HG03558 (cell line): ENCODE results near the gene NAV2.

Experiments used
- ATAC-seq: cut with Tn5 transposase; IDR thresholded peaks from one replicate; pipeline ENCODE4 v1.9.1; 2021; ENCODE audit warnings: moderate number of reproducible peaks; ENCODE audit not compliant: unreplicated experiment; ENCODE audit errors: extremely low read depth

The NAV2 gene, protein sequence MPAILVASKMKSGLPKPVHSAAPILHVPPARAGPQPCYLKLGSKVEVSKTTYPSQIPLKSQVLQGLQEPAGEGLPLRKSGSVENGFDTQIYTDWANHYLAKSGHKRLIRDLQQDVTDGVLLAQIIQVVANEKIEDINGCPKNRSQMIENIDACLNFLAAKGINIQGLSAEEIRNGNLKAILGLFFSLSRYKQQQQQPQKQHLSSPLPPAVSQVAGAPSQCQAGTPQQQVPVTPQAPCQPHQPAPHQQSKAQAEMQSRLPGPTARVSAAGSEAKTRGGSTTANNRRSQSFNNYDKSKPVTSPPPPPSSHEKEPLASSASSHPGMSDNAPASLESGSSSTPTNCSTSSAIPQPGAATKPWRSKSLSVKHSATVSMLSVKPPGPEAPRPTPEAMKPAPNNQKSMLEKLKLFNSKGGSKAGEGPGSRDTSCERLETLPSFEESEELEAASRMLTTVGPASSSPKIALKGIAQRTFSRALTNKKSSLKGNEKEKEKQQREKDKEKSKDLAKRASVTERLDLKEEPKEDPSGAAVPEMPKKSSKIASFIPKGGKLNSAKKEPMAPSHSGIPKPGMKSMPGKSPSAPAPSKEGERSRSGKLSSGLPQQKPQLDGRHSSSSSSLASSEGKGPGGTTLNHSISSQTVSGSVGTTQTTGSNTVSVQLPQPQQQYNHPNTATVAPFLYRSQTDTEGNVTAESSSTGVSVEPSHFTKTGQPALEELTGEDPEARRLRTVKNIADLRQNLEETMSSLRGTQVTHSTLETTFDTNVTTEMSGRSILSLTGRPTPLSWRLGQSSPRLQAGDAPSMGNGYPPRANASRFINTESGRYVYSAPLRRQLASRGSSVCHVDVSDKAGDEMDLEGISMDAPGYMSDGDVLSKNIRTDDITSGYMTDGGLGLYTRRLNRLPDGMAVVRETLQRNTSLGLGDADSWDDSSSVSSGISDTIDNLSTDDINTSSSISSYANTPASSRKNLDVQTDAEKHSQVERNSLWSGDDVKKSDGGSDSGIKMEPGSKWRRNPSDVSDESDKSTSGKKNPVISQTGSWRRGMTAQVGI (N-terminal part only)

DNA sequence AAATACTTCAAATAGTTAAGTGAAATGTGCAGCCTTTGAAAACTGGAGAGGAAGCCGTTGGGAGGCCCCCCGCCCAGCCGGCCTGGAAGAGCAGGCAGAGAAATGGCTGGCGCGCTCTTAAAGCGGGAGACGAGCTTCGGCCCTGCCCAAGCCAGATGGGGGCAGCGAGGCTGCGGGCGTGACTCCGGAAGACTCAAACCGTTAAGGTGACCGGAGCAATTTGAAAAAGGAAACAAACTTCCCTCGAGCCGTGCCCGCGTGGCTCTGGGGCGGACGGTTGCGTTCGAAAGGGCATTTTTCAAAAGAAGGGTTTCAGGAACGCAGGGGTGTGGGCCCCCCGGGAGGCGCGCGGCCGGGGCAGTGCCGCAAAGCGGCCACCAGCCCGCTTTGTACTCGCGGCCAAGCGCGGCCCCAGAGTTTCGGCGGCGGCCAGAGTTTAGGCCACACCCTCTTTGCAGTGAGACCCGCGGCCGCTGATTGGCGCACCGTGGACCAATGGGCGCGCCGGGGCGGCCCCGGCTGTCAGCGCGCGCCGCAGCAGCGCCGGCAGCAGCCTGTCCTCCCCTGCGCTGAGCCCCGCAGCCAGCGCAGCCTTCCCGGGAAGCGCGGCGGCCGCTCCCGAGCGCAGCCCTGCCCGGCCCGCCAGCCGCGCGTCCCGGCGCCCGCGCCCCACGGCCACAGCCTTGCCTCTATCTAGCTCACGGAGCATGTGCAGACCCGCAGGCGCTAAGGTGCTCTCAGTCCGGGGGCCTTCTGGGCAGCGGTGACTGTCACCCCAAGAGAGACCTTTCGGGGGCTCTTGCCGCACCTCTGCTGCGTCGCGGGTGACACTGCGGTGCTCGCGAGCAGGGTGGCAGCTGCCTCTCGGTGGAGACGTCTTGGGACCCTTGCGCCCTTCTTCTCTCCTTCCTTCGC lies at the start of gene NAV2:
NAV2 (plus strand) TSS at position 557 of the 915 bp plus-strand sequence. CDS start 859 bp downstream, outside the sequence.
- peak; percentile 97 for ATAC-seq

GRCh38 chr11:19663206-19663605 lies 49.4 kb upstream of the NAV2 start:
- ATAC-seq = no peak

DNA sequence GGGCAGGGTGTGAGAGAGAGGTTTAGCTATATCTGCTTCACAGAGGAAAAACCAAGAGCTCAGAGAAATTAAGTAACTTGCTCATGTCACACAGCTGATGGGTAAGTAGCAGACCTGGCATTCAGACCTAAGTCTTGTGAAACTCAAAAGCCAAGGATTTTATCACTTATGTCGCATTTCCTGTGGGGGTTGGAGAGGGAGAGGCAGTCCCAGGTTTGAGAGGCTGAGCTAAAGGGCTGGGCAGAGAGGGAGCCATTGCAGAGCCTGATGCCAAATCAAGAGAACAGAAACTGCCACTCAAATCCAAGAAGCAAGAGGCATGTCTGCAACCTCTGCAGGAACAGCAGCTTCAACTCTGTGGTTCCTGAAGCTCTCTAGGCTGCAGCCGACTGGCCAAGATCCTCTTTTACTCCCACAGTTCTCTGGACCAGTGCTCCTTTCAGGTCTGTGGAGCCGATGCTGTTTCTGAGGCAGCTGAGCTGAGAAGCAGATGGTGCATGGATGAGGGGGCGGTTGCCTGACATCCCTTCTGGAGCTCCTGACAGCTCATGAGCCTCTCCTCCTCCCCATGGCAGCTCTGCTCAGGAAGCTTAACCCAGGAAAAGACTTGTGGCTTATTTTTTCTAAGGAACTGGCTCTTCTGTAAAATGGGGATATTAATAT lies 47.6 kb upstream of the NAV2 start:
- no peak for ATAC-seq

- ATAC-seq = no peak
These were observed 45.7 kb upstream of the NAV2 start for GRCh38 chr11:19666951-19667350.

DNA sequence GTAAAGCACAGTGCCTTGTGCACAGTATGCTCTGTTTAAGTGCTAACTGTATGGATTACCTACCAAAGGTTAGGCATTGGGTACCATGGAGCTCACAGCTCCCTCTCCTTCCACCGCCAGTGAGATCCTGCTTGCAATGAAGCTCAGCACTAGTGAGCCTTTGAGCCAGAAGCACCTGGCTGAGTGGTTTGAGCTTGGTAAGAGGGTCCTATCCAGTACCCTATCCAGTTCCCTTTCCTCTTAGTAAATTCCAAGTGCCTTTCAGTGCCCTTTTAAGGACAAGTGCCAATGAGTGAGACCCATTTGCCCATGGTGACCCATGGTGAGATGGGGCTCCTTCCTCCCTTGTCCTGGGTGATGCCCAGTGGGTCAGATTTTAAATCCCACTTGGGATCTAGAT lies 43.1 kb upstream of the NAV2 start:
- no peak for ATAC-seq

DNA sequence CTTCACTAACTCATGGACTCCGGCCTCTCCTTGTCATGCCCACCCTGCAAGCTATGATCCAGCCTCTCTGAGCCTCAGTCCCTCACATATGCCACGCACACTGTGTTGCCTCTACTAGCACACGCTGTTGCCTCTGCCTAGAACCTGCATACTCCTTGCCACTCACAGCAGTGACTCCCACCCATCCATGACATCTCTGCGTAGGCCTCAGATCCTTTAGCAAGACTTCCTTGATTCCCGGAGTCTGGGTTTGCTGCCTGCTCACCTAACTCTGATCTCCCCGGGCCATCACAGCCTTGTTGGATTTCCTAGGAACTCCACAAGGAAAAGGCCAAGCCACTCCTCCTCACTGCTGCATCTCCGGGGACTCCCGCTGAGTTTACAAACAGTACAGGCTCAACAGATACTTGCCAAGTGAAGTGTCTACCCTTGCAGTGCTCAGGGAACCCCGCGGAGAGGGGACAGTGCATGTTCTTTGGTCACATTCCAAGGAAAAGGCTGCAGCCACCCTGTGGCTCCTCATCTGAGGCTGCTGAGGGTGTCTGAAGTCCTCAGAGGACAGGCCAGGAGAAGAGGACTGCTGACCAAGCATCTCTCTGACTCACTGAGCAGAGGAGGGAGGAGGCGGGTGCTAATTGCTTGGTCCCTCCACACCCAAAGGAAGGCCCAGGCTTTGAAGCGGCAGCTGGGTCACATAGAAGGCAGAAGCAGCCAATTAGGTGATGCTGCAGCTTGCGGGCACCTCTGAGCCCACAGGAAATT lies 42.4 kb upstream of the NAV2 start:
- ATAC-seq = no peak

- ATAC-seq = no peak
These were observed 39.9 kb upstream of the NAV2 start for GRCh38 chr11:19672586-19673206.

GRCh38 chr11:19673924-19674729 lies 38.5 kb upstream of the NAV2 start:
- ATAC-seq = no peak

DNA sequence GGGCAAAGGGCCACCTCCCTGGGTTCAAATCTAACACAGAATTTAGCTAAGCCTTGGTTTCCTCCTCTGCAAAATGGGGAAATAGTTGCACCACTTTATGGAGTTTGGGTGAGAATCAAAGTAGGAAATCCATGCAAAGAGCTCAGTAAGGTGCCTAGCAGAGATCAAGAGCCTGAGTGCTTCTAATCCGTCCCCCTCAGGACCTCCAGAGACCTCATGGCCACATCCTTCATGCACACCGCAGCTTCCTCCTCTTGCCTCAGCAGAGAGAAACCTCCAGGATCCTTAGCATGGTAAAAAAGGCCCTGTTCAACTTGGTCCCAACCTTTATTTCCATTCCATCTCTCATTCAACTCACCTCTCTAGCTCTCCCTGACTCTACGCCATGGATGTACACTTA lies 37.8 kb upstream of the NAV2 start:
- ATAC-seq = no peak

GRCh38 chr11:19675397-19675796 lies 37.2 kb upstream of the NAV2 start:
- ATAC-seq = no peak

GRCh38 chr11:19676475-19677380 lies 35.9 kb upstream of the NAV2 start:
- no peak for ATAC-seq

DNA sequence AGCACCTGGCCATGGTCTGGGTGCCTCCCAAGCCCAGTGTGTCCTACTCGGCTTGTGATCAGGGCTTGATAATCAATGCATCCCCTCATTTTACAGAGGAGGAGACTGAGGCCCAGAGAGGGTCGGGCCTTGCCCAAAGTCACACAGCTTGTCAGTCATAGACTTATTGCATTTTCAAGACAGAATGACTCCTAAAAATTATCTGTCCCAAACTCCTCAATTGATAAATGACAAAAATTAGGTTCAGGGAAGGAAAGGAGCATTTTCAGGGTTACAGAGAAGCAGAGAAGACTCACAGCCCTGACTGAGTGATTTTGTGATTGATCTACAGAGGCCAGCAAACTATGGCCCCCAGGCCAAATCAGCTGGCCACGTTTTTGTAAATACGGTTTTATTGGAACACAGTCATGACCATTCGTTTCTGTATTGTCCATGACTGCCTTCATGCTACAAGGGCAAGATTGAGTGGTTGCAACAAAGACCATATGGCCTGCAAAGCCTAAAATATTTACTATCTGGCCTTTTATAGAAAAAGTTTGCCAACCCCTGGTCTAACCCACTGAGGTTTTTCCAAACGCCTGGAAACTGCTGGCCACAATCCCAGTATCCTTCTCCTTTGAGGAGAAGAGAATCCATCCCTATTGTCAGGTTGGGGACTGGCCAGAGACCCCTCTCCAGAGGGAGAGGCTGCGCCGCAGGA lies 35.1 kb upstream of the NAV2 start:
- no peak for ATAC-seq

DNA sequence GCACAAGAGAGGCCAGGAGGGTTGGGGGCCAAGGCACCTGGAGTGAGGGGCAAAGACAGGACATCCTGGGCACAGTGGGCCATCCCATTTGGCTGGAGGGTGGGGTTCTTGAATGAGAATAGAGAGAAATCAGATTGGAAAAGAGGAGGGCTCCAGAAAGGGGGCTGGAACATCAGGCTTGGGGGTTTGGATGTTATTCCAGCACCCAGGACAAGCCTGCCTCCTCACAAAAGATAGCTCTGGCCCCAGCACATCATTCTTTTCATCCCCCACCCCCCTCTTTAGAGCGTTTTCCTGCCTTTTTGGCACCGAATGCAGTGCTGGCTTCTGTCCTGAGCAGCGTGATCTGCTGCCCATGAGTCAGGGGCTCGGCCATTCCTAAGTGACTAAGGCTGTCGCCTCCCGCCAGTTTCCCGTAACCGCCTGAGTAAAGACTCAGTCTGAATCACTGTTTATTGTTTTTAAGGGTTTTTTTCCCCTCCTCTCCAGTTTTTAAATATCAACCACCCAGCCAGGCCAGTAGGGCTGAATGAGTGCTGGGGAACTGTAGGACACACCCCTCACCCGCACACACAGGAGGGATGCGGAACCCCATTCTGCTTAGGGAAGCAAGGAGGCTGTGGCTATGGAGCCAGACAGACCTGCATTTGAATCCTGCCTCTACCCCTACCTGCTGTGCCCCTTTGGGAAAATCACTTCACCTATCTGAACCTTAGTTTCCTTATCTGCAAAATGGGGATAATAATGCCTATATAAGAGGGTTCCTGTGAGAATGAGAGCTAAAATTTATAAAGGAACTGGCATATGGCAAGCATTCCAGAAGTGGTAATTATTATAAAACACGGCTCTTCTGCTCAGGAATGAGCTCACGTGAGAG lies 32.4 kb upstream of the NAV2 start:
- no peak for ATAC-seq

DNA sequence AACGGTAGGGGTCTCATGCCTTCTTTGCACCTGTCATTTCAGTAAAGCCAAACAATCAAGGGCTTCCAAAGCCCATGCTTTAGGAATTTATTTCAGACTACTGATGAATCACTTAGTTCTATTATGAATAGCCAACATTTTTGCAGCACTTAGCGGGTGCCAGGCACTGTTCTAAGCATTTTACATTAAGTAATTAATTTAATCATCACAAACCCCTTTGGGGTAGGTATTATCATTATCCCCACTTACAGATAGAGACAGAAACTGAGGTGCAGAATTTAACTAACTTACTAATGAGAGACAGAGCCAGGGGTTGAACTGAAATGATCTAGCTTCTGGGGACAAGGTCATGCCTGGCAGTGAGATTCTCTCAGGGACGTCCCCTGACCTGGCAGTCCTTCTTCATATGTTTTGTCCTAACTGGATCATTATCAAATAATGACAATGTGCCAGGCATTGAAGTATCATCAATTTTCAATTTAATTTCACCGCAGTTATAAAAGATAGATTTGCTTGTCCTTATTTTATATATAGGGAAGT lies 31.7 kb upstream of the NAV2 start:
- ATAC-seq = no peak
